Uterus (tissue), 4 donors: ENCODE results near the gene MYPN. TPM values are rescaled to one million over a fixed set of nuclear protein-coding genes. Genes with fewer than 3 reads are reported as not detected.

ENCODE experiments used
- DNase-seq, 2 donors: peaks; one replicate each; pipeline ENCODE4 v3.0.0-alpha.2; 2019 to 2020
- H3K27ac ChIP-seq, 2 donors: fragments of 200-600 bp; sonication (generic); 1 replicate in 1 of 2; 2 replicates in 1 of 2; pipeline ENCODE4 v1.5.1; 2016 to 2018
- H3K27me3 ChIP-seq, 2 donors: fragments of 200-600 bp; sonication (generic); one replicate each; pipeline ENCODE4 v1.5.1; 2018 to 2019; ENCODE audit warnings: control low read depth in 1 of 2
- H3K36me3 ChIP-seq, 2 donors: fragments of 200-600 bp; sonication (generic); one replicate each; pipeline ENCODE4 v1.5.1; 2019; ENCODE audit warnings: control low read depth in 1 of 2
- H3K4me1 ChIP-seq, 2 donors: fragments of 200-600 bp; sonication (generic); one replicate each; pipeline ENCODE4 v1.5.1; 2018 to 2019; ENCODE audit warnings: control low read depth in 1 of 2
- H3K4me3 ChIP-seq, 2 donors: fragments of 200-600 bp; sonication (generic); 1 replicate in 1 of 2; 2 replicates in 1 of 2; pipeline ENCODE4 v1.5.1; 2018 to 2019; ENCODE audit warnings: mild to moderate bottlenecking in 1 of 2
- H3K9me3 ChIP-seq, 2 donors: fragments of 200-600 bp; sonication (generic); one replicate each; pipeline ENCODE4 v1.5.1; 2019; ENCODE audit warnings: control low read depth in 1 of 2
- CTCF ChIP-seq, 4 experiments: fragments of 200-600 bp in 2 of 4; fragments of 450-650 bp in 2 of 4; sonication (generic) in 2 of 4; IDR thresholded peaks; one replicate each; pipeline ENCODE4 v1.5.1; 2016 to 2019; ENCODE audit warnings: antibody characterized with exemption in 4 of 4, mild to moderate bottlenecking in 2 of 4, moderate library complexity in 1 of 4
- POLR2A ChIP-seq, 2 donors: fragments of 450-650 bp; IDR thresholded peaks; one replicate each; pipeline ENCODE4 v1.6.1; 2016; ENCODE audit warnings: antibody characterized with exemption in 2 of 2, mild to moderate bottlenecking in 1 of 2, moderate library complexity in 1 of 2
- intact Hi-C: fragments of 100-400 bp; cut with DNase I; formaldehyde crosslinking; loops from one replicate; pipeline ENCODE4 v1.15.1; 2023; ENCODE audit warnings: low total_unique reads
- total RNA-seq, 4 donors: library from RNA; depleted of rRNA in 3 of 4; stranded (reverse); fragments of >200 nt in 3 of 4; gene quantifications; one replicate each; pipeline versions ENCODE4 v1.1.0 to v1.2.4, GENCODE V29; 2014 to 2023
- donor health status: DM: yes; HTN: yes; CAD: no.

MYPN gene
- total RNA-seq, 4 donors from 2014 or later: not detected

GRCh38 chr10:68221196-68221595, 111.9 kb downstream of the MYPN start:
- intact Hi-C loops: no loop called here
- H3K9me3 ChIP-seq: no peaks in the 10 kb centered on the region
- no peak overlapping the region for H3K27ac ChIP-seq
- no peak overlapping the region for H3K4me3 ChIP-seq
- no peaks in the 10 kb centered on the region for H3K36me3 ChIP-seq
- no peak for DNase-seq
- no peaks in the 10 kb centered on the region for H3K27me3 ChIP-seq
- H3K4me1 ChIP-seq: no peaks in the 10 kb centered on the region
- TF ChIP-seq POLR2A (IDR thresholded peaks at IDR 0.05) (no peak), CTCF (IDR thresholded peaks at IDR 0.05) (no peak)

GRCh38 chr10:68222391-68222790, 113.1 kb downstream of the MYPN start:
- DNase-seq: no peak
- TF ChIP-seq POLR2A (IDR thresholded peaks at IDR 0.05) (no peak), CTCF (IDR thresholded peaks at IDR 0.05) (no peak)
- no peak overlapping the region for H3K4me3 ChIP-seq
- no peak overlapping the region for H3K27ac ChIP-seq
- intact Hi-C loops: no loop called here
- no peaks in the 10 kb centered on the region for H3K9me3 ChIP-seq
- H3K4me1 ChIP-seq: no peaks in the 10 kb centered on the region
- no peaks in the 10 kb centered on the region for H3K36me3 ChIP-seq
- H3K27me3 ChIP-seq: no peaks in the 10 kb centered on the region

- Histone ChIP-seq H3K9me3 (no peaks in the 10 kb centered on the region), H3K4me3 (no peak overlapping the region), H3K27me3 (no peaks in the 10 kb centered on the region), H3K4me1 (no peaks in the 10 kb centered on the region), H3K36me3 (no peaks in the 10 kb centered on the region), H3K27ac (no peak overlapping the region)
- no peak for TF ChIP-seq CTCF (IDR thresholded peaks at IDR 0.05)
- no peak for TF ChIP-seq POLR2A (IDR thresholded peaks at IDR 0.05)
- intact Hi-C loops: no loop called here
- DNase-seq: no peak
Measured at GRCh38 chr10:68223535-68224165, 114.4 kb downstream of the MYPN start.

GRCh38 chr10:68224810-68225209, 115.5 kb downstream of the MYPN start:
- DNase-seq: no peak
- Histone ChIP-seq H3K4me3 (no peak overlapping the region), H3K36me3 (no peaks in the 10 kb centered on the region), H3K4me1 (no peaks in the 10 kb centered on the region), H3K9me3 (no peaks in the 10 kb centered on the region), H3K27ac (no peak overlapping the region), H3K27me3 (no peaks in the 10 kb centered on the region)
- intact Hi-C loops: no loop called here
- TF ChIP-seq CTCF (IDR thresholded peaks at IDR 0.05) (no peak), POLR2A (IDR thresholded peaks at IDR 0.05) (no peak)

- Histone ChIP-seq H3K4me1 (peaks cover 0 to 4% of the 10 kb centered on the region in 2 donors), H3K27me3 (no peaks in the 10 kb centered on the region), H3K9me3 (no peaks in the 10 kb centered on the region), H3K27ac (peak overlapping the region; percentile 88 to 95), H3K4me3 (no peak overlapping the region), H3K36me3 (no peaks in the 10 kb centered on the region)
- no peak for TF ChIP-seq CTCF (IDR thresholded peaks at IDR 0.05)
- TF ChIP-seq POLR2A (IDR thresholded peaks at IDR 0.05): no peak
- intact Hi-C loops: no loop called here
- no peak for DNase-seq
Measured at GRCh38 chr10:68230268-68230667, 121.0 kb downstream of the MYPN start.
